Smooth muscle cell of the brain vasculature (primary cell): ENCODE measurements around the gene S100A10.
A peak's percentile ranks its signal among the peaks of the same experiment; 100 is the strongest.

Experiments used
- DNase-seq: peaks from one replicate; pipeline ENCODE4 v3.0.0-alpha.2; 2012; ENCODE audit warnings: low read depth, low spot score

The S100A10 gene

DNA sequence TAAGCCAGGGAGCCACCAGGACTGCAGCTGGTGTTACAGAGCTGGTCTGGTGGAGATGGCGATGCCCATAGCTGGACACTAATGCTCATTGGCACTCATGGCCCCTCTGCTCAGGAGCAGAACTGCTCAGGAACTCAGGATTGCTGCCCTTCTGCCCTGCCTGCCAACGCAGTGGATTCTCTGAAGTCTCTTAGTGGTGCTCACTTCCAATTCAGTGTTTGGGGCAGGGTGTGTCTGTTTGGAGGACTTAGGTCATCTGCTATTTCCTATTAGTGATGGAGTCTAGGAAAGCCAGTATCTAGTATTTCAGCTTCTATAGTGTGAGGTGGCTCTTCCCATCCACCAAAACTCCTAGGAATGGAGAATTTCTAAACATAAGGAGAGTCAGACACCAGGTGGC, 29.1 kb downstream of the S100A10 start:
- no peak for DNase-seq

DNA sequence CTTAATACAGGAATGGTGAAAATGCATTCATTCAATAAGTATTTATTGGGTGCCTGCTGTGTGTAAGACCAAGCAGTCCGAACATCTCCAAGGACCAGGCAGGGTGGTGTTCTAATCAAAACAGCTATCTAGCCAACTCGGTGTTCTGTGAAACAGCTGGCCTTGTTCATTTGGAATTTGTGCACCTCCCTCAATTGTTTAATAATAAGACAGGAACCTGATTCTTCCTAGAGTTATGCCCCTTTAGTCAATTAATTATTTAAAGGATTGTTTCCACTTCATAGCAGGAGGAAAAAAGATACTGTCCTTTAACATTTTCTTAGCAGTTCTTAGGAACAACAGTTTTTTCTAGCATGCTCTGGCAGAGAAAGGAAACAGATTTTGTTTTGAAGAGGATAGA, 30.4 kb downstream of the S100A10 start:
- DNase-seq = no peak

DNA sequence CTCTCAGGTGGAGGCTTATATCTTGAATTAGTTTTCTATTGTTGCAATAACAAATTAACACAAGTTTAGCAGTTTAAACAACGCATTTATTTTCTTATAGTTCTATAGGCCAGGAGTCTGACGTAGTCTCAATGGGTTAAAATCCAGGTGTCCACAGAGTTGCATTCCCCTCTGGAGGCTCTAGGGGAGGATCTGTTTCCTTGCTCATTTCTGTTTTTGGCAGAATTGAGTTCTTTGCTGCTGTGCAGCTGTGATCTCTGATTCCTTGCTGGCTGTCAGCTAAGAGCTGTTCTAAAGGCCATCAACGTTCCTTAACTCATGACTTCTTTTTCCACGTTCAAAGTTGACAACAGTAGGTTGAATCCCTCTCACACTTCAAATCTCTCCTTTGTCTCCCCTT, 31.8 kb downstream of the S100A10 start:
- no peak for DNase-seq

DNA sequence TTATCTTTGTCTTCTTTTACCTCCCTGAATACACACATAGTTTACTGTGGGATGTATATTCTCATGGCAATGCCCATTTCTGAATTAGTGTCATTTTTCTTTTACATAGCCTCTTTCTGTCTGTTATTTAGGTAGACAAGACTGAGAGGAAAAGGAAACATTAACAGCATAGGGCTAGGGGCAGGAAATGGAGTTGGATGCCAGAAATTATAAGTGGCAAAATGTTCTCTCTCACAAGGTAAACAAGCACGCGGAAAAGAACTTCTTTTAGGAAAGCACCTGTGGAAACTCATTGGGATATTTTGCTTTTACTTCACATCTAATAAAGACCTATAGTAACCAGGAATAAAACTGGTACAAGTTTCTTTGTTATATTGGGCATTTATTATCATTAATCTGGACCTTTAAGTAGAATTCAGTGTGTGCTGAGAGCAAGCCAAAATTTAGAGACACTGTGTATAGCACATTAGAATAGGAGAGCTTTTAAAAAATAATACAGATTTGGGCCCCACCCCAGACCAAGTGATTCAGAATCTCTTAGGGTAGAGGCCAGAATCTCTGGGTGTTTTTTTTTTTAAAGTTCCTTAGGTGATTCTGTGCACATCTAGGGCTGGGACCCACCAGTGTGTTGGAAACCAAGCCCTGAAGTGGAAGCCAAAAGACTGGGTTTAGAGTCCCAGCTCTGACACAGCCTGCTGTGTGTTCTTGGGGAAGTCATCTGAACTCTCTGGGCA, 32.7 kb downstream of the S100A10 start:
- no peak for DNase-seq

DNA sequence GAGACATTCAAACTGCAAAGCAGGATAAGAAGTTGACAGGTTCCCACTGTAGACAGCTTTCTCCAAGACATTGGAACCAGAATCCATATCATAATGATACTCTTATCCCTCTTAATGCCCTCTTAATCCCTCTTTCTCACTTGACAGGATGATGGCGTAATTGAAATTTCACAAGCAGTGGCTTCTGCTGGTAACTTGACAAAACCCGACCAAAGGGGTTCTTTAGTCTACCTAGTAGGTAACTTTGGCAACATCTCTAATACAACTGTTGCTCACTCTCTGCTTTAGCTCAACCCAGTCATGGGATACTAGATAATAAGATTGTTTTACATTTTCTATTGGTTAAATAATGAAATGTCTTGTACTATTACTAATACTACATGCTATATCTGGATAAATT, 34.7 kb downstream of the S100A10 start:
- no peak for DNase-seq

DNA sequence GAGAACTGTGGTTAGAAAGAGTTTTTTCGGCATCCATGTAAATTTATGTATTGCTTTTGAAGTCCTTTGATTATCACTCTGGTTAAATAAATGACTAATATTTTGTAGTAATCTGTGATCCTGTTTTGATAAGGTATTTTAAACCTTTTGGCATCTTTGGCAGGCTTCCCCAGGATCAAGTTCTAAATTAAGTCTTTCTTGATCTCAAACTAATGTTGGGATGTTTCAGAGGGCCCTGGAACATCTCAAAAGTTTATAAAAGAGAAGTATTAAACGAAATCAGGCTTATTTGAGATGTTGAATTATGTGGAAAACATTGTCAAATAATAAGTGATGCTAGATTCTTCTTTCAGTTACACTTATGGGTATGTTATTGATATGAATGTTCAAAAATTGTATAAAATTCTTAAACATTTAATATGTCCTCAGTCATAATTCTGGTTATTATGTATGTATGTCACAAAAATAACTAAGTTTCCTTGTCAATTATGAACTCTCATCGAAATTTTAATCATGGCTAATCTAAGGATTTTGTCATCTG, 36.6 kb downstream of the S100A10 start:
- no peak for DNase-seq

DNA sequence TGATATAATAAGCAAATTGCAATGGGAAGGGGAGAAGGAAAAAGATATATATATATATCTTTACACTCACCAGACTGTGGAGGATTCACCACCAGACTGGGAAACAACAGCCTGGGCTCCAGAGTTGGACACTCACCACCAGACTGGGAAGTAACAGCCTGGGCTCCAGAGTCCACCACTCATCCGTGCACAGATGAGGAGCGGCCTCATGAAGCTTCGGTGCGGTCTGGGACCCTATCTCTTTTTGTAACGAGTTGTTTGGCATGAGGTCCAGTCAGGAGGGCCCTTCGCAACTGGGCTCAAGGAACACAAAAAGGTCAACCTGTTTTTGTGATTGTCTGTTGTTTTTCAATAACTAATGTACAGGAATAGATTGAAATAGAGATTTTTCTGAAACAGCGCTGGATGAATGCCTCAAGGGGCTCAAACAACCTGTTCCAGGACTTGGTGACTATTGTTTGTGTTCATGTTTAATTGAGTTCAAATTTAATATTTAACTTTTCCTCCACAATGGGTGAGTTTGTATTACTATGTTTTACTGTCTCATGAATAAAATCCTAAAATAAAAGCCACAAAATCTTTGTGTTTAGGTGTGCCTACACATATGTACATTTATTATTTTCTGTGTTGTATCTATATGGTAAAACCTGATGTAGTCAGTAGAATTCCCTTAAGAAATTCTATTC, 40.1 kb downstream of the S100A10 start:
- no peak for DNase-seq

DNA sequence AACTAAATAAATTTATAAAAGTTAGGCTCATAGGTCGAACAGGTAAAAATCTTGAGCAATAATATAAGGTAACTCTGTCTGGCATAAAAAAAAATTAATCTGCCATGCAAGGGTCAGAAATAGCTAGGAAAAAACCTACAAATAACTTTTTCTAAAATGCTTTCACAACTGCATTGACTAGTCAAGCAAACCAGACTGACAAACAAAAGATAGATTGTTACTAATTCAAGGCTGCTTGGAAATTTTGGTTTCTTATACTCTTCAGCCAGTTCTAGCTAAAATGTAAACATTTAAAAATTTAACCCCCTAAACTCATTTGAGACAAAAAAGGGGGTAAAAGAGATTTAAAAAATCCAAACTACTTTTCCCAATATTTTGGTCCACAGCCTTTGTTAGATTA, 40.8 kb downstream of the S100A10 start:
- DNase-seq = no peak

DNA sequence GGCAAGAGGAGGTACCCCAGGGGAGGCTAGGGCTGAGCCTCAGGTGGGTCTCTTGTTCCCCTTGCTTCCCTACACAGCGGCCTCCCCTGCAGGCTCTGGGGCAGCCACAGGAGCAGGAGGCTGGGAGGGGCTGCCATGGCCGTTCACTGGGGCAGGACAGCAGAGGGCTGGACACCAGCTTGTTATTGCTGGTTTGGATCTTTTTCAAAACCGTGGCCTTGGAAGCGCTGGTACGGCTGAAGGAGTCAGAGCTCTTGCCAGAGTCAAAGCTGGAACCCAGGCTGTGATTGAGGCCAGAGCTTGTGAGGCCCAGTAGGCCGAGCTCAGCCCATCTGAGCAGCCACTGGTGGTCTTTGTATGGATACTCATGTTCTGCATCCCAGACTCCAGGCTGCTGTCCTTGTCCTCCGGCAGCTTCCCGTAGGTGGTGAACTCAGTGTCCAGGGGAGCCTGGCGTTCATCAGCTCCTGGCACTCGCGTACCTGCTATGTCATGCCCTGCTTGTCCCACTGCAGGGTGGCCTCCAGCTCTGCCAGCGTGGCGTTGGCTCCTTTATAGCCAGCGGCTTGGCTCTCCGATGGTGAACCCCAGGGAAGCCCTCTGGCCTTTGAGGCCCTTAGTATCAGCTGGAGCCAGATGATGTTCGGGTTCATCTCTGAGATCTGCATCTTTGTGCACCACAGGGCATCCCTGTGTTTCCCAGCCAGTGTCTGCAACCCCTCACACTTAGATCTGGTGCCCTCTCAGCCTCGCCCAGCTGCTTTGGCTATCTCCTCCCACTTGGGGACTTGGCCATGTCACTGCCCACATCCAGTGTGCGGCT, 44.1 kb downstream of the S100A10 start:
- no peak for DNase-seq

DNA sequence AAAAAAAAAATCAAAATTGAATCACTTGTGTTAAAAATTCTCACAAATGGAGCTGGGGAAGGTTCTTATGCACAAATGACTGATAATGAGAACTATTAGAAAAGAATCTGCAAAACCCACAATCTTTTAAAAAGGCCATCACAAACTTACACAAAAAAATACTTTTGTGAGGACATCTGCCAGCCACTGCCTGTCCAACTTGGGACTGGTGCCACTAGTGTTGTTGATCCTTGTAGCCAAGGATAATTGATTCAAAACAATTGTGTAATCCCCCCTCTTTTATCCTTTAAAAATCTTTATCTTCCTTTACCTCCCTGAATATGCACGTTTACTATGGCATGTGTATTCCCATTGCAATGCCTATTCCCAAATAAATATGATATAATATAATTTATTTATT, 45.2 kb downstream of the S100A10 start:
- DNase-seq = no peak

DNA sequence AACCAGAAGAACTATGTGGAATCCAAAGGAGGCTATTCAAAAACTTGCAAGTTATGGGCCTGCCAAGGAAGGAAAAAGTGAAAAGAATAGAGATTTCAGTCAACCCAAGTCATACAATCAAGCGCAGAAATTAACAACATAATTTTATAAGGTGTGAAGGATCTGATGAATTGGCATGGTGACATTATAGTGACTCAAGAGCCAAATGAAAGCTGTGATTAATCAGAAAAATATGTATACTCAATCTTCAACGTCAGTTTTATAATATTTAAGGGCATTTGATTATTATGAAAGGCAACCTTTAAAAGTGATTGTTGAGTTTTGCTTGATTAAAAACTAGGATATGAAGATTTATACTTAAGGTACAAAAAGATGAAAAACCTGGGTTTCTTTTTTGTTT, 46.5 kb downstream of the S100A10 start:
- DNase-seq = no peak

DNA sequence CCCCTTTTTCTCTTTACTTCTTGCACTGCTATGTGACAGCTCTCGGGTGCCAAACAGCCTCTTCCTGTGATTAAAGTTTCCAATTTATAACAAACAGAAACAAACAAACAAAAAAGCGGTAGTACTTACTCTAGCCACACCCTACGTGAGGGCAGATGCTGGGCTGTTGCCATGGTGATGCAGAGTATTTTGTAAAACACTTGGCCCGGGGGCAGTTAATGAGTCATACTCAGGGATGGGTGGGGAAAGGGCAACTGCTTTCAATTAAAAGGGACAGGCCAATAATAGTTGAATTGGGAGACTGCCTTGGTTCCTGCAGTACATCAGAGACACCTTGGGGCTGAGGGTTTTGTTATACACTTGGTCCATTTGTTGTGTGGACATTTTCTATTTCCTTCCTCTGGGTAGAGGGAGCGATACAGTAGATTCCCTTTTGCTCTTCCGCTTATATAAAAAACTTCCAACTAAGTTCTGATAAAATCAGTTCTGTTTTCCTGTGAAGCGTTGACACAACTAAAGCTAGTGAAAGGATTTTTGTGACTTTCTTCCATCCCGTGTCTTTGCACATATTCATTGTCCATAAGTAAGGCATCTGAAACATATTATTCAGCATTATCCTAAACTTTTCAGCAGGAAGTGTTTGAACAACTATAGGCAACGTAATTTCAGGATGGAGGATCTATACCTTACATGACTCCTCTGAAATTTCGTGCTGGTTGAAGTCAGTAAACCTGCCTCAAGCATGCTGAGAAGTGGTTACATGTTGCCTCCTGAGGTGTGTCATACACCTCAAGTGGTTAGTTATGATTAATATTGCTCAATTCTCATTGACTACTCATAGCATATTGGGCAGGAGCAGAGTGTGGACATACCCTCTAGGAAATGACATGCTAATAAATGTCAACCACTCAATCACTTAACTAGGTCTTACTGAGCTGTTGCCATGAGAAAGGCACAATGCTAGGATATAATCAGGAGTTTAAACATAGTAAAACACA, 47.6 kb downstream of the S100A10 start:
- DNase-seq = peak; percentile 72

DNA sequence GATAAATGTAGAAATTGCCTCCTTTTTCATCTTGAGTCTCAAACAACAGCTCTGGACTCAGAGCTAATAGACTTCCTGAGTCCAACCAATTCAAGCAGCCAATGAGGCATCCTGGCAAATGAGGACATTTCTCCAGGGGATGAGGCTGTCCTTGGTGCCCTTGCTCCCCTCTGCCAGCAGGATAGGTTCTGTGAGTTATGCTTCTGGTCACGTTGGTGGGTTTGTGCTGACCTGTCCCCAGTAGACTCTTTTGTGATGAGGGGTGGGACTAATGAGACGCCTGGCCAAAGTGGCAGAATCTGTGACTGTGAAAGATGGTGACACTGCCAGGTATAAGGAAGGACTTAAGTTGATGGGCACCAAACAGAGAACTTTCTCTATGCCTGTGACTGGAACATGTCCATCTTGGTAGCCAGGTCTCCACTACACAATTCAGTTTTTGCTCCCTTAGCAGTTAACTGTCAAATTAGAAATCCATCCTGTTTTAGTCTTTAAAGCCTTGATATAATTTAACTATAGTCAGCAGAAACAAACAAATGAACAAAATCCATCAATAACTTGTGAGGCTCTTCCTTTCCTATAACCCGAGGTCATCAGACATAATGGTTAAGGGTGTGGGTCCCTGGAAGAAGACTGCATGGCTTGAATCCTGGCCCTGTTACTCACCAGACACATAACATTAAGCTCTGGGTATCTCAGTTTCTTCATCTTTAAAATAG, 48.6 kb downstream of the S100A10 start:
- no peak for DNase-seq

DNA sequence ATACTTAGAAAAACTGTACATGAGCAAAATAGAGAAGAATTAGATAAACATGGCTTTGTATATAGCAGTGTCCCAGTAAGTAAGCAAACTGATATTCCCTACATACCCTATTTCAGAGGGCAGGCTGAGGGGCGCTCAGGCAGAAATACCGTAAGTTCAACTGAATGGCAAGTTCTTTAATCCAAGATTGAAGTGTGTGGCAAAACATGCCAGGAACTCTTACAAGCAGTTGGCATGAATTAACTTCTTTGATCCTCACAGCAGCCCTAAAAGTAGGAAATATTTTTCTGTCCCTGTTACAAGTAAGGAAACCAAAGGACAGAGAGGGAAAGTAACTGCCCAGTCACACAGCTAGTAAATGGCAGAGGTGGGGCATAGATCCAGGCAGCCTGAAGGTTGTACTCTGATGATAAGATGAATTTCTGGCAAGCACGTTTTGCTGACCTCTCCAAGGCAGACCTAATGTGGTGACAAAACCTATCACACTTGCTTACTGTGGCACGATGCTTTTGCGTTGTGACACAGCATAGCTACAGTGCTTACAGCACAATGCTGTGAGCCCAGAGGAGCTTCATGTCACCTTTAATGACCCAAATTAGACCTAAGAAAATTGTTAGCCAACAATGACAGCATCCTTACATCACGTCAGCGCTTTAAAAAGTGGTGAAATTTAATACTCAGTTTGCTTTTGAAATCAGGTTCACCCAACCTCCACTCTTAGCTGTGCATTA, 49.4 kb downstream of the S100A10 start:
- DNase-seq = no peak

DNA sequence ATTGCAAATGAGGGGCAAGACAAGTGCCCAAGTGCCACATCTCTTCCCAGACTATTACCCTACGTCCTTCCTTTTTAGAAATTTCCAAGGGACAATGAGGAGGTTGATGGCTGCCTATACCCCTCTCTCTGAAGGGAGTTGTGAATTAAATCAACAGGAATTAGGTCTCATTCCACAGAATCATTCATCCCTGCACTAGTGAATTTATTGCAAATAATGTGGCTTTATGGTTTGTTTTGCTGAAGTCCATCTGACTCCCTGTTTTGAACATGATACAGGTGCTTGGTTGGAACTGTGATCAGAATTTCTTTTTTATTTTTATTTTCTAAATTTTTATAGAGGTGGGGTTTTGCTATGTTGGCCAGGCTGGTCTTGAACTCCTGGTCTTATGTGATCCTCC, 50.1 kb downstream of the S100A10 start:
- DNase-seq = no peak

DNA sequence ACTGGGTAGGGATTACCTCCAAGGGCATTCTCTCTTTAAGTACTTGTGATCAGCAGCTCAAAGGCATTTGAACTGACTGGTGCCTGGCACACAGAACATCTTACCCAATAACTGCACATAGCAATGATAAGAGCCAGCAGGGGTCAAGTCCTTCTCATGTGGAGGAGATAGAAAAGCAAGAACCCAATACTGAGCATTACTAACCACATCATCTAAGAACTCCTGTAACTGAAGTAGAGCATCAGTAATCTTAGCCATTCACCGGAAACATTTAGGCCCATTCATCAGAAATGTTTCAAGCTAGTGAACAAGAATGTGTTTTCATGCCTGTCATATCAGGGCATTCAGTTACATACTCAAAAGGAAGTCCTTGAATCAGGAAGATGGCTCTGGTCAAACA, 50.8 kb downstream of the S100A10 start:
- no peak for DNase-seq

DNA sequence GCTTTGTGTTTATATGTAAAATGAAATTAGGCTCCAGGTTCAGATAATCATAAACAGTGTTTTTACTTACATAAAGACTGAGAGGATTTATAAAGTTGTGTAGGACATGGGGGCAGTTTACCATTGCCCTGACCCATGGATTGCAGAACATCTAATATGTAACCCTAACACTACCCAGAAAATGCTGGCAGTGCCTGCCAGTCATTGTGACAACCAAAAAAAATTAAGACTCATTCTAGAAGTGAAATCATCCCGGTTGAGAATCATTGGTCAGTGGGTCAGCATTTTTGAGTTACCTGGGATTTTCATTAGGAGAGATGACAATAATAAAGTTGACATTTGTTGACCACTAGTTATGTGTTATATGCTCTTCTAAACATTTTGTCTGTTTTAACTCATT, 53.1 kb downstream of the S100A10 start:
- no peak for DNase-seq

DNA sequence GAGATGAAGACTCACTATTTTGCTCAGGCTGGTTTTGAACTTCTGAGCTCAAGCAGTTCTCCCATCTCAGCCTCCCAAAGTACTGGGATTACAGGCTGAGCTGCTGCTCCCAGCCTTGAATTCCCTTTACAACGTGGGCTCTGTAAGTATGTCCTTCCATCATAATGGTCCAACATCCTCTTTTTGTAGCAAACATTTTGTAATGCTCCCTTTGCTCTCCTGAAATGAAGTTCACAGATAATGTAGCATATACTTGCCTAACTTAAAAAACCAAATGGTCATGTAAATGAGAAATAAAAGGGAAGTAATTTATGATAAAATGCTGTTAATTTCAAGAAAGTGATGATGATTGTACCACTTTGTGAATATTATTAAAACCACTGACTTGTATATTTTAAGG, 53.9 kb downstream of the S100A10 start:
- DNase-seq = no peak

DNA sequence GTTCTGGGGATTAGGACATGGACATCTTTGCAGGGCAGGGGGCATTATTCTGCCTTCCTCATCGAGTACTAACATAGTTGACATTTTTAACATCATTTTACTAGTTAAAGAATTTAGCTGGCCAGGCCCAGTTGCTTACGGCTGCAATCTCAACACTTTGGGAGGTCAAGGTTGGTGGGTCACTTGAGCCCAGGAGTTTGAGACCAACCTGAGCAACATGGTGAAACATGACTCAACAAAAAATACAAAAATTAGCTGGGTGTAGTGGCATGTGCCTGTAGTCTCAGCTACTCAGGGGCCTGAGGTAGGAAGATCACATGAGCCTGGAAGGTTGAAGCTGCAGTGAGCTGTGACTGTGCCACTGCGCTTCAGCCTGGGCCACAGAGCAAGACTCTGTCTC, 54.5 kb downstream of the S100A10 start:
- DNase-seq = no peak

DNA sequence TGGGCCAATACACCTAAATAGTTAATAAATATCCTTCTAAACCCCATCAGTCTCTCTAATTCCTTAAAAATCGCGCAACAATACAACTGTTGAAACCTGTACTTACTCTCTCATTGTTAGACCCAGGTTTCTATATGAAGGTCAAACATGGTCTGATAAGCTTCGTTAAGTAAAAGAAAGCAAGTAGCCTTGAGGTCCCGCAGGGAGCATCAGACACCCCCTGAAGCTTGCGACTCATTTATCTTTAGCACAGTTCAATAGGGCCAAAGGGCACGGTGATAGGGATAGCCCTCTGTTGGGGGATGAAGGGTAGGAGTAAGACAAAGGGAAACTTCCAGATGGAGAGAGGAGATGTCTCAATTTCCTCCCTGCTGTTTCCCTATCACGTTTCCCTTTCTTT, 57.0 kb downstream of the S100A10 start:
- DNase-seq = no peak
